CD4-positive, alpha-beta T cell treated with Interleukin-1 beta for 1 hour (primary cell): ENCODE measurements around the gene SNX27.
"Not testable (repeated sequence)": the region's sequence is repeated elsewhere in the genome, so short reads cannot be mapped to it uniquely, and the experiment has no call there.

Source experiments
- DNase-seq, 2 donors: peaks; one replicate each; pipeline ENCODE4 v3.0.0-alpha.2; 2020 to 2022

The SNX27 gene

DNA sequence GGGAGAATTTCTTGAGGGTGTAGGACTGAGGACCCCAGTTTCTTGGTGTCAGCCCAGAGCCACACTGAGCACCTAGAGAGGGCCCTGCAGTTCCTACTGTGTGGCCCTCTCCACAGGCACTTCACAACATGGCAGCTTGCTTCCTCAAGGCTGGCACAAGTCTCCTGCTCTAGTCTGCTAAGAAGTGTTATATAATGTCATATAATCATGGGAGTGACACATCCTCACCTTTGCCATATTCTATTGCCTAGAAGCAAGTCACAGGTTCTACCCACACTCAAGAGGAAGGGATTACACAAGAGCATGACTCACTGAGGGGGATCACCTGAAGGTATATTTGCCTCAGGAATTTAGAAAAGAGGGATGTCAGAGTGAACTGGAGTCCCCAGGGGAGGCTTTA lies 5.5 kb upstream of the SNX27 start:
- DNase-seq, result no peak

DNA sequence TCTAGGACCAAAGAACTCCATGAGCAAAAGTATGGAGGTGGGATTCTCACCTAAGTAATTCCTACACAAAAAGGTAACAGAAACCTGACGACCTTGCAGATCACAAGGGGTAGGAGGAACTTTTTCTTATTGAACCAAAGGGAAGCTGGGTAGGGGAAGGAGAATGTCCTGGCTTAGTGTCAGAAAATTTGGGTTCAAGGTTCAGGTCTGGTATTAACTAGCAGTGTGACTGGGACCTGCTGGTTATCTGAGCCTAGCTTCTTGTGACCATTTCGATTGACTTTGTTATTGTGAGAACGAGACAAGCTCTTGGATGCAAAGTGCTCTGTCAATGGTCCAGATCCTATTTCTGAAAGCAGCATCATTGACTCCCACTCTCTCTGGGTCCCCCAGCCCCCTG lies 5.0 kb upstream of the SNX27 start:
- no peak for DNase-seq

DNA sequence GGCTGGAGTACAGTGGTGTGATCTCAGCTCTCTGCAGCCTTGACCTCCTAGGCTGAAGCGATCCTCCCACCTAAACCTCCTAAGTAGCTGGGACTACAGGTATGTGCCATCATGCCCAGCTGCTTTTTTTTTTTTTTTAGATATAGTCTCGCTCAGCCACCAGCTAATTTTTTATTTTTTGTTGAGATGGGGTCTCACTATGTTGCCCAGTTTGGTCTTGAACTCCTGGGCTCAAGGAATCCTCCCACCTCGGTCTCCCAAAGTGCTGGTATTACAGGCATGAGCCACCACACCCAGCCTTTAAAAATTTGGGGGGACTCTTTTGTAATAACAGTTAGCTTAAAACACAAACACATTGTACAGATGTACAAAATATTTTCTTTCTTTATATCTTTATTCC lies 1.7 kb upstream of the SNX27 start:
- DNase-seq, result no peak

DNA sequence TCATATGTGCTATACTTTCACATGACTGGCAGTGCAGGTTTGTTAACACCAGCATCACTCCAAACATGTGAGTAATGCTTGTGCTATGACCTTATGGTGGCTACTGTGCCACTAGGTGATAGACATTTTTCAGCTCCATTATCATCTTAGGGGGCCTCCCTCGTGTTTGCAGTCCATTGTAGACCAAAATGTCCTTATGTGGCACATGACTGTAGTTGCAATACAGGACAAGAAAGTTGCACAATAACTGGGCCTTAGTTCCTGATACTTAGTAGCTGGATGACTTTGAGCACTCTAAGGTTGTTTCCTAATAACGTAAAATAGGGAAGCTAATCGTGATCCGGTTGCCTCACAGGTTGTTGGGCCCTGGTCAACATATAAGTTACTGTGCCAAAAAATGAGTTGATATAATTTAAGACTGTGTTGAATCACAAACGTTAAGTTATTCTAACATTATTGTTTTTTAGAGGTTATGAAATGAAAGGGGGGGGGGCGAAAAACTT lies 511 bp upstream of the SNX27 start:
- DNase-seq, result peak in 1 of 2 donors; percentile 55

DNA sequence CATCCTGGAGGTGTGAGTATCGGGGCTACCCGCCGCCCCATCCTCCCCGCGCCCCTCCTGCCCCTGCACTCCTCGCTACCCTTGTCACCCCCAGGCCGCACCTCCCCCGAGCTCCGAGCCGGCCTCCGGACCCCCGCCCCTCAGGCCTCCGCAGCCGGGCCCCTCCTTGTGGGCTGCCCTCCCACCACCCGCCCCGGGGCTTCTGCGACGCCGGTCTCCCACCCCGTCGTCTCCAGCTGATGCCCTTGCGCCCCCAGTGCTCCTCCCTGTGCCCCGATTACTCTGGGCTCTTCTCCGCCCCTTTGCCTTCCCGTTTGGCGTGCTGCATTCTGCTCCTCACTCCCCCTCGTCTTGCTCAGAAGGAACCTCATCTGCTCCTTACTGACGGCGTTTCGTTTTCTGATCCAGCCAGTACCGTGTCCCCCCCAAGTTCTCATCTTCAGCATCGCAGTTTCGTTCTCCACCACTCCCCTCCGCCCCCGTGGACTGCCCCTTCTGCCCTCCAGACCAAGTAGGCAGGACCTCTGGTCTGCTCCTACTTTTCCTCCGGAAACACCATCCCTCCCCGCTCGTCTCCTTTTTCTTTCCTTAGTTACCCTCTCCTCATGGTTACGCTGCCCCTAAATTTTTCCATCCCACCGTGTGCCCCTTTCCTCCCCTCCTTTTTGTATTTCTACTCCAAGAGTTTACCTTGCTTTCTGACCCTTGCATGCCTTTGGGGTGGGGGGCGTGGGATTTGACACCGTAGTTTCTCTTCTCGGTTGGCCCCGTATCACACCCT lies 841 bp downstream of the SNX27 start:
- DNase-seq, result peak; percentile 6 to 20

DNA sequence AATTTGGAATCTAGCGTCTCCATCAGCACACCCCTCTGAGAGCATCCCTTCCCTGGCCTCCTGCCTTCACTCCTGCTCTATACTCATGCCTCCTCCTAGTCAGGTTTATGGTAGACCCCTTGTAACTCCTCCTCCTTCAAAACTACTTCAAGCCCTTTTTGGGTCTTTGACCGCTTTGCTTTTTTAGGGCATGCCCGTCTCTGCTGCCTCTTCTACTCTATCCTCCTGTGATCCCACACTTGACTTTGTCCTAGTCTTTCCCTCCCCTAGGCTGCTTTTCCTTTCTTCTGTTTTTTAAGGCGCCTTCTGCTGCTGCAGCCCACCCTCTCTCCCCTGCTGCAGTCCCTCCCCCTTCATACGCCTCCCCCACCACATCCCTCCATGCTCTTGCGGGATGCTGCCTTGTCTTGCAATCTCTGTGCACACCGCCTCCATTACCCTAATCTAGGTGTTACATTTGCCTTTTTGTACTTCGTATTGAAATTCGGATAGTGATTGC lies 1.5 kb downstream of the SNX27 start:
- DNase-seq, result no peak

DNA sequence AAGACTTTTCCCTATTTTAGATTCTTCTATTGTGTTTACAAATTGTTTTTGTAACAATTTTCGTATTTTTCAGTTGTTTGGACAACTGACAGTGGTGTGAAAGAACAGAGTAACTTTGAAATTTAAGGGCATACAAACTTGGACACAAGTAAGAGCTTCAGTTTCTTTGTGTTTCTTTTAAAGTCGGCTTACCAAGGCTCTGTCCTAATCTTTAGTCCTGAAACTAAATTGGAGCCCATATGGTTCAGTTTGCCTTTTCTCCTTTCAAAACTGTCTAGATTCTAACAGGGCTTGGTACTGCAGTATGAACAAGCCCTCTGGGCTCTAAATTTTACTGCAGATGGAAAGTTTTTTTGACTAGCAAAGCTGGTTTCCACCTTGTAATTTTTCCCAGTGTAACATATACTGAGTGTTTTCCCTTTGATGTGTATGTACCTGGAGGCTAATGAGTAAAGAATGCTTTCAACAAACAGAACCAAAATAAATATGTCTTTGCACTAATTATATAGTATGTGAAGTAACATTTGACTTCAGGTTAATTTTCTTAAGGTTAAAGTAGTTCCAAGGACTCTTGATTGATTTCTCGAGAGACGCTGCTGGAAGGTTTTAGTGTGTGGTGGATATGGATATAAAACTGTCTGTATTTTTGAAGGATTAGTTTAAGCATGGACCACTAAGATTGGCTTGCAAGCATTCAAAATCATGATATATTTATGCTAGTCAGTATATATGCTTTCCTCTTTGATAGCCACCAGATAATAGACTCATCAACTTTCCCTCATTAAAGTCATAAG lies 4.1 kb downstream of the SNX27 start:
- DNase-seq, result no peak

DNA sequence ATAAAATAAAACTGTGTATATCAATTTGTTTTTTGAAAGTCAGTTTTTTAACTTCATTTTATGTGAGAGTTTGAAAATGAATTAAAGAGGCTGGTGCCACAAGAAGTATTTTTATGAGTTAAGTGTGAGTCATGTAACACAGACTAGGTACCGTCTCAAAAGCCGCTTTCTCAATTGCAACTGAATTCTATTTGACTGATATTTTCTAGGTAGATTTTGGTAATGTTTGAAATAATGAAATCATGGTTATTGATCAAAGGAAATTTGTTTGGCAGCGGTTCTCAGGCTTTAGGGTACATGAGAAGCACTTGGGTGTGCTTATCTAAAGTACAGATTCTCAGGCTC lies 4.6 kb downstream of the SNX27 start:
- DNase-seq, result no peak

DNA sequence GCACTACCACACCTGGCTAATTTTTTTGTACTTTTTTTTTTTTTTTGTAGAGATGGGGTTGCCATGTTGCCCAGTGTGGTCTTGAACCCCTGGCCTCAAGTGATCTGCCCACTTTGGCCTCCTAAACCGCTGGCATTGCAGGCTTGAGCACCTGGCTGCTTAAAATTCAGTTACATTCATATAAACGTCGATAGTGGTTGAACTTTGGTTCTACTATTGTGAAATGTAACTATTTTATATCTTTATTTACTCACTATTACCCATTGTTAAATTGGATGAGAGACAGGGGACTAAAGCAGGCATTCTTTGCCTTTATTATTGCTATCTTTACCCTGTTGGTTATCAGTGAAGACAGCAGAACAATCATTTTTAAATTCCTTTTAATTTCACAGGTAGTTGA lies 6.2 kb downstream of the SNX27 start:
- no peak for DNase-seq

DNA sequence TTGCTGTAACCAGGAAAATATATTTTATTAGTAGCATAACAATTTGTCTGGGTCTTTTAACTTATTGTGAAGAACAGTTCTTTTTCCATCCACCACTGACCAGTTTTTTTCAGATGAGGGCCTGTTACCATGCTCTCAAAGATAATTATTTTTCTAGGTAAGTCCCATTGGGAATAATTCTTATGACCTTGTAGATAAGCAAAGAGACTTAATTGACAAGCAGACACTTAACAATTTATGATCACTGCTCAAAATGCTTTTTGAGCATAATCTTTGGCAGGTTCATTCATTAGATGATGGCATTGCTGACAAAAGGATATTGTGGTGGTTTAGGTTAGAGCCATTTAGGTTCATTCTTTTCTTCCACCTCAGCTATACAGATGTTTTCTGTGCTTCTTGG lies 6.6 kb downstream of the SNX27 start:
- no peak for DNase-seq

DNA sequence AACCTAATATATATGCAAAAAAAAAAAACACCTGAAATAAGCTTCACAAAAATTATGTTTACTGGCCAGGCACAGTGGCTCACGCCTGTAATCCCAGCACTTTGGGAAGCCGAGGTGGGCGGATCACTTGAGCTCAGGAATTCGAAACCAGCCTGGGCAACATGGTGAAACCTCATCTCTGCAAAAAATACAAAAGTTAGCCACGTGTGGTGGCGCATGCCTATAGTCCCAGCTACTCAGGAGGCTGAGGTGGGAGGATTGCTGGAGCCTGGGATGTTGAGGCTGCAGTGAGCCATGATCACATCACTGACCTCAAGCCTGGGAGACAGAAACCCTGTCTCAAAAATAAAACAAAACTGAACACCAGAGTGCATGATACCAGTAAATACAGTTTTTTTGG lies 7.1 kb downstream of the SNX27 start:
- DNase-seq, result not testable (repeated sequence)

DNA sequence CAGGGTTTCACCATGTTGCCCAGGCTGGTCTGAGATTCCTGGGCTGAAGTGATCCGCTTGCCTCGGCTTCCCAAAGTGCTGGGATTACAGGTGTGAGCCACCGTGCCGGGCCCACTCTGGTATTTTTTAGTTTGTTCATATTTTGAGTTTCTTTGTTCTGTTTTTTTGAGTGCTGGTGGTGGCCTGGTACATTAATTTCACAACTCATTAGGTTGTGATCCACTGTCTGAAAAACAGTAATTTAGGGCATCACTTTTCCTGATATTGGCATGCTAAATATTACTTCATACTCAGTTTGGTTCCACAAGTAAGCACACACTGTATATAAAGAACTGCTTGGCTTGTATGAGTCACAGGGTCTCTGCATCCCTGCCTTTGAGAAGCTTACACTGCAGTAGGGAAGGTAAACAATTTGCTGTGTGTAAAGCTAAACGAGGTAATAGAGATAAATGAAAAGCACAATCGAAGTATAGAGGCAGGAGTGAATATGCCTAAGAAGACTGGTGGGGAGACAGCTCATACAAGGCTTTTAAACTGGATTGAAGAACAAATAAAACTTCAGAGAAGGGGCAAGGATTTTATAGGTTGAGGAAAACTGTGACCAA lies 7.7 kb downstream of the SNX27 start:
- no peak for DNase-seq

DNA sequence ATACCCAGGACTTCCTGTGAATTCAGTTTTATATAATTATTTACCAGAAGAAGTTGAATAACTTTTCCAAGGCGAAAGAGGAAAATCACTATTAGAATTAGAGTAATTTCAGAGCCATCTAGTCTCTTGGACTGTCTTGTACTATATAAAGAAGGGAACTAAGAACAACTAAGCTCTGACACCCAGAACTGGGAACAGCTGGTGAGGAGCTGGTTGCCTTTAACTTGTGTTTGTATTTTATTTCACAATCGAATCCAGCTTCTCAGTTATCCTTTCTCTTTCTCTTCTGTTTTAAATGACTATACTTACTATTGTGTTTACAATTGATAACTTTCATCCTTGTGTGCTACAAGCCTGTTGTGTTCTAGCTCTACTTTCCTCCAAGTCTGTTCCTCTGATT lies 8.4 kb downstream of the SNX27 start:
- no peak for DNase-seq

DNA sequence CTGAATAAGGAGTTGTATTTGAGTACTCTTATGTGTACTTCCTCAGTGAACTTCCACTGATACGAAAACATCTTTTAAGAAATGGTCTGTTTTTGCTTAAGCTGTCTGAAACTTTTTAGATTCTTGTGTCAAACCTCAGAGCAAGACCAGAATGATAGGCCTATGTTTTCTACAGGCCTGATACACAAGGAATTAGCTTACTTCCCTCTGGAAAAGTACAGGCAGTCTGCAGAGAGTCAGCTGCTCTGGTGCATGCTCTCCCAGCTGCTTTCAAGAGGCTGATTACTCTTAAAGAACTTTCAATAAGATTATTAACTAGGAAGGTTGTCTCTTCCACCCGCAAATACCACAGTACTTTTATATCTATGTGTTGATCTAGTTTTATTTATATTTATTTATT lies 9.5 kb downstream of the SNX27 start:
- no peak for DNase-seq

DNA sequence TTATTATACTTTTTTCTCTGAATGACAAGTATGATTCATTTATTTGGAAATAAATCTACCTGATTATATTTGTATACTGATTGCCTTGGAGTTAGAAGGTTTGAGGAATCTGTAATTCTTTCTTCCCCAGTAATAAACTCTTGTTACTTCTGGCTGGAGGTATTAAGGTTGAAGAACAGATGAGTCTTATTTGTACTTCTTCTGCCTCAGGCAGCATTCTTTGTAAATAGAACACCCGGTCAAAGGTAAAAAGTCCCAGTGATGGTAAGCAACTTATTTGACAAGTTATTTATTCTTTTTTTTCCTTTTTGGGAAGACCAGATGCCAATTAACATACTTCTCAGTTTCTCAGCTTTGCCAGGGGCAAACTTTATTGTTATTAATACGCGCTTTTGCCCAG lies 12.9 kb downstream of the SNX27 start:
- no peak for DNase-seq

DNA sequence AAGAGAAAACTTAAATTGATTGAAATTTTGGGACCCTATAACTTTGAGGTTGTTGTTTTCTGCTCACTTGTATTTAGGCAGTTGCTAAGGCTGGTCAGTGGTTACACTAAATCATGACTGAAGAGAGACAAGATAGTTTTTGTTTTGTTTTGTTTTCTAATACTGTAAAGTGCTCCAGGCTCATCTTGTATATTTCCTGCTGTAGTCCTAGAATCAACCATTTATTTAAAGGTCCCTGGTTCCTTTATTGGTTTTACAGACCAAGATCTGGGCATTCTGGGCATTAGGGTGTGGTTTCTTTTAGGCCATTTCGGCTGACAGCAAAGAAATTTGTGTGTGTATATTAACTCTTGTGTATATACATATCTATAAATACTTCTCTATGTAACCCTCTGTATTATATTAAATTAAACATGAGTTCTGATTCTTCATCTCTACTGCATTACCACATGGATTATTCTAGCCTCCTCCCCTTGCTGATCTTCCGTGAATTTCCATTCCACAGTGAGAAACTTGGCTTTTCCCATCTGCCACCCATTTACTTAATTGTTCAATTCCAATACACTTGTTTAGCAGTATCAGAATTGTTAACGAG lies 15.0 kb downstream of the SNX27 start:
- no peak for DNase-seq

DNA sequence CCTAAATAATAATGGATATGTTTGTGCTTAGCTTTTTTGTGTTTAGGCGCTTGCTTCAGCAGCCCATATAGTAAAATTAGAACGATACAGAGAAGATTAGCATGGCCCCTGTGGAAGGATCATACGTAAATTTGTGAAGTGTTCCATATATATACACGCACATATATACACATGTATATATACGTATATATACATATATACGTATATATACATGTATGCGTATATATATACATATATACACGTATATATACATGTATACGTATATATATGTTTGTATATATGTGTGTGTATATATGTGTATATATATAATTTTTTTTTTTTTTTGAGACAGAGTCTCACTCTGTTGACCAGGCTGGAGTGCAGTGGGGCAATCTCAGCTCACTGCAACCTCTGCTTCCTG lies 17.4 kb downstream of the SNX27 start:
- no peak for DNase-seq

DNA sequence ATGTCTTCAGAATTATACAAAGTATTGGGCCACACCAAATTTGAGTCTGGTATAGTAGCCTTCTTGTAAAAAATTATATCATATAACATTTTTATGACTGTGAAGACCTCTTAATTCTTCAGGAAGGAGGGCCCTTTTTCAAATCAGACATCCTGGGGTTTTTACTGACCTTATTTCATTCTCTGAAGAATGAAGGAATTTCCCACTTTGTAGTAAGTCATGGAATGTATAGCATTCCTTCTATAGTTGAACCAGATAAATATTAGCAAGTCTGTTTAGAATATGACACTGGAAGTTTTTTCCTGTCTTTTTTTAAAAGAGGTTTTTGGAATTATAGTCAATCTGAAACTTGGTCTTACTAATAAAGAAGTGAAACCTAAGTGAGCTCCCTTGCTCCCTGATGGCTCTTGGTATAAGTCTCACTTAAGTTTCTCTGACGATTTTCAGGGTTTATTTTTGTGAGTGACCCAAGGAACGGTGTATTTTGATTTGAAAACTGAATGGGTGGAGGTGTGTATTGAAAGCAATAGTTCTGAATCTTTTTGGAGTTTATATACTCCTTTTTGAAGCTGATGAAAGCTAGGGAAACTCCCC lies 23.7 kb downstream of the SNX27 start:
- DNase-seq, result no peak

DNA sequence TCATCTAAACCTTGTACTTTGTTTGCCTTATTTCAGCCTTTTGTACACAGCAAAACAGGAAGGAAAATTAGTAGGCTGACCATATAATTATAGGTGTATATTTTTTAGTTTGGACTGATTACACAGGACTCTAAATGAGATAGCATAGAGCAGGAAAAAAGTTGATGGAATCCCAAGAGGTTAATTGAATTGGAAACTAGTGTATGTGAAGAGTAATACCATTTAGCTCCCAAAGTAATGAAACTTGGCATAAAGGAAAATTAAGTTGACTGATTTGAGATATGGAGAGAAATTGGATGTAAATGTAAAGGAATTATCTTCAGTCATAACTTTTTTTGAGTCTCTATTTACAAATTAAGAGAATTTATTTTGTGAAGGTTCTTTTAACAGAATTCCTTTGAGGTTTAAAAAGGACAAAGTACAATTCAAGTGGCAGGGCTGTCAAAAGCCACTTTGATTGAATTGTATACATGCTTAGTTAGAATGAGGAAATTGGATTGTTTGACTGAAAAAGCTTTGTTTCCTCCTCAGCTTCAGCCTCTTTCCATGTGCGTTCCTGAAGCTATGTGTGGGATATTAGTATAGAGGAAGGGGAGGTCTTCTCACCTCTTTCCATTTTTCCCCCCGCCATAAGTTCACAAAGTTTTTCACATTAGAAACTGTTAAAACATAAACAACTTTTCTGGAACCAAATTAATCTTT lies 26.4 kb downstream of the SNX27 start:
- no peak for DNase-seq

DNA sequence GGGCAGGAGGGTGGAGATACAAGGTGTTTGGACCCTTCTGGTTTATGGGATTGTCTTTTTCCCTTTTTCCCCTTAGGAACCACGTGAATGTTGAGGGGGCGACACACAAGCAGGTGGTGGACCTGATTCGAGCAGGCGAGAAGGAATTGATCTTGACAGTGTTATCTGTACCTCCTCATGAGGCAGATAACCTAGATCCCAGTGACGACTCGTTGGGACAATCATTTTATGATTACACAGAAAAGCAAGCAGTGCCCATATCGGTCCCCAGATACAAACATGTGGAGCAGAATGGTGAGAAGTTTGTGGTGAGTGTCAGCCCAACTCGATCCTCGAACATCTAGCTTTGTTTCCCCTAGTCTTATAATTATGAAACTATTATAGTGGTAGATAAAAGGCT lies 27.0 kb downstream of the SNX27 start:
- no peak for DNase-seq

DNA sequence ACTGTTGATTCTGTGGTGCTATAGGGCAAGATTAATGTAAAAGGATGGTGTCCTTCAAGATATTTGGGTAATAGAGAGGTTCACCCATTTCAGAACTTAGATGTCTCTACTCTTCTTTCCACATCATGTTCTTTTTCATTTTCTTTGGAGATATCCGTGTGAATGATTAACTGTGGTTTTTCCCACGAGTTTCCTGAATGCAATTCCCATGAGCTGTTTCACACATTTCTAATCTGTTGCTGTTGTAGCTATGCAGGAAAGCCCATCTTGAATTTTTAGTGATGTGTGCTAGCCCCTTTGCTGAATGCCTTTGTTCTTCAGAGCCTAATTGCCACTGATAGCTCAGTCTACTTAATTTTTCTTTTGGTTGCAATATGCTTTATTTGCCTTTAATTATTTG lies 27.6 kb downstream of the SNX27 start:
- no peak for DNase-seq

DNA sequence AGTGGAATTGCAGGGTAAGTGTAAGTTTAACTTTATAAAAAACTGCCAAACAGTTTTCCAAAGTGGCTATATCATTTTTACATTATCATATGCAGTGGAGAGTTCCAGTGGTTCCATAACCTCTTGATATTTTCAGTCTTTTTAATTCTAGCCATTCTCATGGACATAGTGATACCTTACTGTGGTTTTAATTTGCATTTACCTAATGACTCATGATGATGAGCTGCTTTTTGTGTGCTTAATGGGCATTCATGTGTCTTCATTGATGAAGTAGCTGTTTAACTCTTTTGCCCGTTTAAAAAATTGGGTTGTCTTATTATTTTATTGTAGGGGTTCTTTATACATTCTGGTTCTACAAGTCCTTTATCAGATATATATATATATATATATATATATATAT lies 29.4 kb downstream of the SNX27 start:
- no peak for DNase-seq
